ENCODE results near the gene RIMBP2.

GRCh38 chr12:130526813-130527212 lies 189.3 kb downstream of the RIMBP2 start:
- no peak for TF ChIP-seq CTCF (IDR thresholded peaks at IDR 0.05; ENCODE audit: low read length)
- no peak for TF ChIP-seq EZH2 (optimal IDR thresholded peaks at IDR 0.05; ENCODE audit: low read depth, low read length)
